Measurements from ENCODE around the gene PTPRF.

GRCh38 chr1:43608827-43609226 lies 78.1 kb downstream of the PTPRF start:
- TF ChIP-seq CTCF (IDR thresholded peaks at IDR 0.05) (no peak), POLR2A (IDR thresholded peaks at IDR 0.05) (no peak)
